ENCODE data around the gene COX6A2. TPM values are rescaled to one million over a fixed set of nuclear protein-coding genes. Genes with fewer than 3 reads are reported as not detected.

Gene COX6A2
- total RNA-seq, 1 experiment from 2014 or later: not detected

DNA sequence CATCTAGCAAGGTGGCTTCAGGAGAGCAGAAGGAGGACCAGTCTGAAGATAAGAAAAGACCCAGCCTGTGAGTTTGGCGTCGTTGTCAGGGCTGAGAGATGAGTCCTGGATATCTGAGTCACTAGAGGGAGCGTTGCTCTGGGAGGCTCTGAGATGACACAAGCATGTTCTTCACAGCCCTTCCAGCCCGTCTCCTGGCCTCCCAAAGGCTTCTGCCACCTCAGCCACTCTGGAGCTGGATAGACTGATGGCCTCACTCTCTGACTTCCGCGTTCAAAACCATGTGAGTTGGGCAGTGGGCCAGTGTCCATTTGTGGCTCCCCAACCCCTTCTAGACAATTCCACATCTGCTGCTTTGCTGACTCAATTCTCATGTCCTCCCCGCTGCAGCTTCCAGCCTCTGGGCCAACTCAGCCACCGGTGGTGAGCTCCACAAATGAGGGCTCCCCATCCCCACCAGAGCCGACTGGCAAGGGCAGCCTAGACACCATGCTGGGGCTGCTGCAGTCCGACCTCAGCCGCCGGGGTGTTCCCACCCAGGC is 46.1 kb upstream of the COX6A2 start:
- Mint-ChIP-seq H3K4me1 (peaks cover 21 to 26% of the 10 kb centered on the region in 2 experiments), H3K27me3 (ENCODE audit: low read depth) (peaks cover 56% of the 10 kb centered on the region), H3K9me3 (no peaks in the 10 kb centered on the region; a peak in 1 of 5 replicates), H3K36me3 (ENCODE audit: insufficient read depth in 1 of 3, low read depth in 3 of 3) (peaks cover 0 to 14% (median 1%) of the 10 kb centered on the region in 3 experiments; a peak in 3 of 7 replicates), H3K27ac (no peak overlapping the region), H3K4me3 (no peak overlapping the region)
- H2BK120ac ChIP-seq (ENCODE audit: low read depth, low read length, poor library complexity, severe bottlenecking): no peak overlapping the region
- no peaks in the 10 kb centered on the region for H3K9me3 ChIP-seq (ENCODE audit: control insufficient read depth, low read depth, low read length)
- H3K4ac ChIP-seq (ENCODE audit: low read depth, low read length): no peak overlapping the region
- H3K56ac ChIP-seq (ENCODE audit: insufficient read length, low read depth, low read length): no peak overlapping the region
- H3K4me1 ChIP-seq (ENCODE audit: insufficient read depth, low read length): peaks cover 3% of the 10 kb centered on the region; the same call in 1 of the 2 replicates
- TF ChIP-seq, protein P1, sequence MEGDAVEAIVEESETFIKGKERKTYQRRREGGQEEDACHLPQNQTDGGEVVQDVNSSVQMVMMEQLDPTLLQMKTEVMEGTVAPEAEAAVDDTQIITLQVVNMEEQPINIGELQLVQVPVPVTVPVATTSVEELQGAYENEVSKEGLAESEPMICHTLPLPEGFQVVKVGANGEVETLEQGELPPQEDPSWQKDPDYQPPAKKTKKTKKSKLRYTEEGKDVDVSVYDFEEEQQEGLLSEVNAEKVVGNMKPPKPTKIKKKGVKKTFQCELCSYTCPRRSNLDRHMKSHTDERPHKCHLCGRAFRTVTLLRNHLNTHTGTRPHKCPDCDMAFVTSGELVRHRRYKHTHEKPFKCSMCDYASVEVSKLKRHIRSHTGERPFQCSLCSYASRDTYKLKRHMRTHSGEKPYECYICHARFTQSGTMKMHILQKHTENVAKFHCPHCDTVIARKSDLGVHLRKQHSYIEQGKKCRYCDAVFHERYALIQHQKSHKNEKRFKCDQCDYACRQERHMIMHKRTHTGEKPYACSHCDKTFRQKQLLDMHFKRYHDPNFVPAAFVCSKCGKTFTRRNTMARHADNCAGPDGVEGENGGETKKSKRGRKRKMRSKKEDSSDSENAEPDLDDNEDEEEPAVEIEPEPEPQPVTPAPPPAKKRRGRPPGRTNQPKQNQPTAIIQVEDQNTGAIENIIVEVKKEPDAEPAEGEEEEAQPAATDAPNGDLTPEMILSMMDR (conservative IDR thresholded peaks at IDR 0.05): no peak
- peaks cover 1% of the 10 kb centered on the region; the same call in 1 of the 2 replicates for H3K27me3 ChIP-seq (ENCODE audit: insufficient read depth, low read length)
- no peak overlapping the region for H3K9ac ChIP-seq (ENCODE audit: extremely low read depth, insufficient read length, low read length)
- H2AFZ ChIP-seq (ENCODE audit: low read length): no peak overlapping the region
- no peak overlapping the region for H3K27ac ChIP-seq (ENCODE audit: insufficient read length, low read depth, low read length)
- H3K79me1 ChIP-seq (ENCODE audit: insufficient read depth, low read depth, low read length, poor library complexity, severe bottlenecking): no peaks in the 10 kb centered on the region
- no peak overlapping the region for H3K14ac ChIP-seq (ENCODE audit: insufficient read depth, low read length)
- no peak overlapping the region for H4K91ac ChIP-seq (ENCODE audit: insufficient read length, low read depth, low read length)
- no peak overlapping the region for H2AK5ac ChIP-seq (ENCODE audit: insufficient read length, low read length)
- no peak overlapping the region for H3K18ac ChIP-seq (ENCODE audit: insufficient read length, low read depth, low read length)
- H2BK15ac ChIP-seq (ENCODE audit: low read depth, low read length): no peak overlapping the region
- no peak overlapping the region for H3K23ac ChIP-seq (ENCODE audit: insufficient read length, low read depth, low read length)
- no peak overlapping the region for H3T11ph ChIP-seq (ENCODE audit: low read length)
- H4K20me1 ChIP-seq (ENCODE audit: control insufficient read depth, insufficient read depth, insufficient read length): no peaks in the 10 kb centered on the region
- H4K5ac ChIP-seq (ENCODE audit: insufficient read length, low read depth, low read length): no peak overlapping the region
- H2BK20ac ChIP-seq (ENCODE audit: low read depth, low read length, poor library complexity, severe bottlenecking): no peak overlapping the region
- no peak overlapping the region for H2BK5ac ChIP-seq (ENCODE audit: insufficient read length, low read length)
- no CpG with 5 or more reads among the region's 12 CpGs for WGBS (ENCODE audit: extremely low coverage, insufficient read length, low lambda C conversion rate)
- no peak overlapping the region for H4K8ac ChIP-seq (replicated peaks; ENCODE audit: insufficient read length, low read depth, low read length)
- no peaks in the 10 kb centered on the region for H3K79me2 ChIP-seq (ENCODE audit: insufficient read depth, low read length)
- no peak overlapping the region for H3K4me2 ChIP-seq (ENCODE audit: insufficient read depth, insufficient read length, low read length)
- peaks cover 22% of the 10 kb centered on the region for H3K23me2 ChIP-seq (ENCODE audit: insufficient read length, low read depth, low read length, poor library complexity, severe bottlenecking)
- no peak for DNase-seq
- H2BK12ac ChIP-seq (ENCODE audit: insufficient read length, low read depth, low read length): no peak overlapping the region

Data from H9 (cell line).